ENCODE measurements around the gene FLT1.

The FLT1 gene

GRCh38 chr13:28358708-28359107 is 136.2 kb downstream of the FLT1 start:
- Histone ChIP-seq H3K9me3 (ENCODE audit: insufficient read depth, low read length, severe bottlenecking) (no peaks in the 10 kb centered on the region), H4K20me1 (ENCODE audit: insufficient read depth, low read length) (no peaks in the 10 kb centered on the region), H3K27ac (ENCODE audit: low read length) (no peak overlapping the region), H3K79me2 (ENCODE audit: insufficient read depth, low read length) (no peaks in the 10 kb centered on the region), H3K27me3 (ENCODE audit: insufficient read depth, low read length, poor library complexity) (no peaks in the 10 kb centered on the region), H3K36me3 (ENCODE audit: insufficient read depth, low read length) (no peaks in the 10 kb centered on the region), H3K9ac (ENCODE audit: low read depth, low read length) (no peak overlapping the region), H3K4me3 (ENCODE audit: low read depth in 1 of 2, low read length in 2 of 2) (no peak overlapping the region), H3K4me1 (ENCODE audit: insufficient read depth, low read length) (peaks cover 16% of the 10 kb centered on the region), H2AFZ (ENCODE audit: low read depth, low read length) (no peak overlapping the region), H3K4me2 (ENCODE audit: insufficient read depth, low read length) (no peak overlapping the region)
- no peak for ATAC-seq (ENCODE audit: insufficient read depth, low read depth)
- no peak for DNase-seq
- no peak for TF ChIP-seq EZH2 (IDR thresholded peaks at IDR 0.05; ENCODE audit: borderline replicate concordance, low read depth, low read length, severe bottlenecking)
- no peak for TF ChIP-seq CTCF (IDR thresholded peaks at IDR 0.05; ENCODE audit: borderline replicate concordance, extremely low read depth, low read length, poor library complexity, severe bottlenecking)

- Histone ChIP-seq H3K36me3 (ENCODE audit: insufficient read depth, low read length) (no peaks in the 10 kb centered on the region), H3K79me2 (ENCODE audit: insufficient read depth, low read length) (no peaks in the 10 kb centered on the region), H3K4me1 (ENCODE audit: insufficient read depth, low read length) (peaks cover 16% of the 10 kb centered on the region), H3K9ac (ENCODE audit: low read depth, low read length) (no peak overlapping the region), H3K4me3 (ENCODE audit: low read depth in 1 of 2, low read length in 2 of 2) (no peak overlapping the region), H3K27ac (ENCODE audit: low read length) (no peak overlapping the region), H3K9me3 (ENCODE audit: insufficient read depth, low read length, severe bottlenecking) (no peaks in the 10 kb centered on the region), H4K20me1 (ENCODE audit: insufficient read depth, low read length) (no peaks in the 10 kb centered on the region), H3K27me3 (ENCODE audit: insufficient read depth, low read length, poor library complexity) (no peaks in the 10 kb centered on the region), H3K4me2 (ENCODE audit: insufficient read depth, low read length) (no peak overlapping the region), H2AFZ (ENCODE audit: low read depth, low read length) (no peak overlapping the region)
- TF ChIP-seq CTCF (IDR thresholded peaks at IDR 0.05; ENCODE audit: borderline replicate concordance, extremely low read depth, low read length, poor library complexity, severe bottlenecking) (no peak), EZH2 (IDR thresholded peaks at IDR 0.05; ENCODE audit: borderline replicate concordance, low read depth, low read length, severe bottlenecking) (no peak)
- DNase-seq (no peak), ATAC-seq (ENCODE audit: insufficient read depth, low read depth) (0 out of 3 replicates have a peak, but pooled peaks have one; percentile 16)
Observed at GRCh38 chr13:28357911-28358433, 137.0 kb downstream of the FLT1 start.

- Histone ChIP-seq H2AFZ (ENCODE audit: low read depth, low read length) (no peak overlapping the region), H3K27me3 (ENCODE audit: insufficient read depth, low read length, poor library complexity) (no peaks in the 10 kb centered on the region), H3K9me3 (ENCODE audit: insufficient read depth, low read length, severe bottlenecking) (no peaks in the 10 kb centered on the region), H3K27ac (ENCODE audit: low read length) (no peak overlapping the region), H3K79me2 (ENCODE audit: insufficient read depth, low read length) (no peaks in the 10 kb centered on the region), H3K4me3 (ENCODE audit: low read depth in 1 of 2, low read length in 2 of 2) (no peak overlapping the region), H3K4me1 (ENCODE audit: insufficient read depth, low read length) (peaks cover 16% of the 10 kb centered on the region), H3K9ac (ENCODE audit: low read depth, low read length) (no peak overlapping the region), H3K36me3 (ENCODE audit: insufficient read depth, low read length) (no peaks in the 10 kb centered on the region), H3K4me2 (ENCODE audit: insufficient read depth, low read length) (no peak overlapping the region), H4K20me1 (ENCODE audit: insufficient read depth, low read length) (no peaks in the 10 kb centered on the region)
- no peak for TF ChIP-seq EZH2 (IDR thresholded peaks at IDR 0.05; ENCODE audit: borderline replicate concordance, low read depth, low read length, severe bottlenecking)
- no peak for TF ChIP-seq CTCF (IDR thresholded peaks at IDR 0.05; ENCODE audit: borderline replicate concordance, extremely low read depth, low read length, poor library complexity, severe bottlenecking)
- DNase-seq (no peak), ATAC-seq (ENCODE audit: insufficient read depth, low read depth) (no peak)
Observed at GRCh38 chr13:28357247-28357825, 137.6 kb downstream of the FLT1 start.

Data from DND-41 (cell line).